Ishikawa (cell line): ENCODE results near the gene ERCC6L2.

ENCODE experiments used
- CEBPB ChIP-seq: IDR thresholded peaks from 2 replicates; pipeline ENCODE4 v1.6.1; 2012
- CREB1 ChIP-seq: IDR thresholded peaks from 2 replicates; pipeline ENCODE4 v1.6.1; 2012; ENCODE audit warnings: low read depth
- EGR1 ChIP-seq: IDR thresholded peaks from 2 replicates; pipeline ENCODE4 v1.6.1; 2012
- EP300 ChIP-seq: IDR thresholded peaks from 2 replicates; pipeline ENCODE4 v1.6.1; 2012; ENCODE audit warnings: borderline replicate concordance
- FOXM1 ChIP-seq: IDR thresholded peaks from 2 replicates; pipeline ENCODE4 v1.6.1; 2012; ENCODE audit warnings: low read depth, borderline replicate concordance
- NFIC ChIP-seq: IDR thresholded peaks from 2 replicates; pipeline ENCODE4 v1.6.1; 2012
- RAD21 ChIP-seq: IDR thresholded peaks from 2 replicates; pipeline ENCODE4 v1.6.1; 2012; ENCODE audit warnings: low read depth
- TAF1 ChIP-seq: IDR thresholded peaks from 2 replicates; pipeline ENCODE4 v1.6.1; 2012; ENCODE audit warnings: low read depth, mild to moderate bottlenecking
- TCF12 ChIP-seq: IDR thresholded peaks from 2 replicates; pipeline ENCODE4 v1.6.1; 2012; ENCODE audit warnings: low read depth
- TEAD4 ChIP-seq: IDR thresholded peaks from 2 replicates; pipeline ENCODE4 v1.6.1; 2012
- YY1 ChIP-seq: IDR thresholded peaks from 2 replicates; pipeline ENCODE4 v1.6.1; 2012; ENCODE audit warnings: low read depth
- ZBTB7A ChIP-seq: IDR thresholded peaks from 2 replicates; pipeline ENCODE4 v1.6.1; 2012; ENCODE audit warnings: low read depth
- TF ChIP-seq, protein P1 (sequence below): IDR thresholded peaks from 2 replicates; pipeline ENCODE4 v1.6.1; 2012
- TF ChIP-seq, protein P2 (sequence below): IDR thresholded peaks from 2 replicates; pipeline ENCODE4 v1.6.1; 2012
- TF ChIP-seq, protein P3 (sequence below): IDR thresholded peaks from 2 replicates; pipeline ENCODE4 v1.6.1; 2012; ENCODE audit warnings: low read depth, mild to moderate bottlenecking

ERCC6L2 gene

DNA sequence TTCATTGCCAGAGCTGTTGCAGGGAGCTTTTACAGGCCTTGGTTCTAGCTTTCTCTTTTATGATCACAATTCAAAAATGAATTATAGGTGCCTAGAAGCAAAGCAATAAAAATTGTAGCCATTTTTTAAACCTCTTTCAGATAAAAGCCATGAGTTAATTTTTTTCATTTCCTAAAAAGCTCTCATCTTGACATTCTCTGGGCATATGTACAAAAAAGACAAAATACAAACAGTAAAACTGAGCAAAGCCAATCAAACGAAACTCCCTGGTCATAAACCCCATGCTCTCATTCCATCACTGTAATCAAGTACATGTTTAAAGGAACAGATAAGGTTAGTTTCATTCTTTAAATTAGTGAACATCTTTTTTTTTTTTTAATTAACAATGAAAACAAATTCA is 101.9 kb downstream of the ERCC6L2 start:
- TF ChIP-seq EP300 = no peak

DNA sequence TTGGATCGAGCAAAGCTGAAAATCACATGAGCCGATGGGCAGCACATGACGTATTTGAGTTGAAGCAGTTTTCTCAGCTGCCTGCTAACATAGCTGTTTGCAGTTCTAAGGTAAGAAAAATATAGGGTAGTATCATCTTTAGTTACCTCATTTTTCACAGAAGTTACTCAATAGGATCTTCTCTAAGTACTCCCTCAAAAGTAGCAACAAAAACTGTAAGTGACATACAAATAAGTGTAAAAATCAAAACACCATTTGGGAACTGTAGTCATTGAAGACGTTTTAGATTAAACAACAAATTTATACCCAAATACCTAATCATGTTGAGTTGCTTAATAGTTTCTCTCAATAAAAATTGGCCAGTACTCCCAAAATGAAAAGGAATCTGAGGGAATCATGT is 102.6 kb downstream of the ERCC6L2 start:
- TF ChIP-seq TEAD4 (no peak), CEBPB (no peak), FOXM1 (no peak), CREB1 (no peak), EP300 (no peak), ZBTB7A (no peak)
- TF ChIP-seq, protein P1, sequence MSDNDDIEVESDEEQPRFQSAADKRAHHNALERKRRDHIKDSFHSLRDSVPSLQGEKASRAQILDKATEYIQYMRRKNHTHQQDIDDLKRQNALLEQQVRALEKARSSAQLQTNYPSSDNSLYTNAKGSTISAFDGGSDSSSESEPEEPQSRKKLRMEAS = no peak
- TF ChIP-seq, protein P2, sequence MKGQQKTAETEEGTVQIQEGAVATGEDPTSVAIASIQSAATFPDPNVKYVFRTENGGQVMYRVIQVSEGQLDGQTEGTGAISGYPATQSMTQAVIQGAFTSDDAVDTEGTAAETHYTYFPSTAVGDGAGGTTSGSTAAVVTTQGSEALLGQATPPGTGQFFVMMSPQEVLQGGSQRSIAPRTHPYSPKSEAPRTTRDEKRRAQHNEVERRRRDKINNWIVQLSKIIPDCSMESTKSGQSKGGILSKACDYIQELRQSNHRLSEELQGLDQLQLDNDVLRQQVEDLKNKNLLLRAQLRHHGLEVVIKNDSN = no peak
- TF ChIP-seq, protein P3, sequence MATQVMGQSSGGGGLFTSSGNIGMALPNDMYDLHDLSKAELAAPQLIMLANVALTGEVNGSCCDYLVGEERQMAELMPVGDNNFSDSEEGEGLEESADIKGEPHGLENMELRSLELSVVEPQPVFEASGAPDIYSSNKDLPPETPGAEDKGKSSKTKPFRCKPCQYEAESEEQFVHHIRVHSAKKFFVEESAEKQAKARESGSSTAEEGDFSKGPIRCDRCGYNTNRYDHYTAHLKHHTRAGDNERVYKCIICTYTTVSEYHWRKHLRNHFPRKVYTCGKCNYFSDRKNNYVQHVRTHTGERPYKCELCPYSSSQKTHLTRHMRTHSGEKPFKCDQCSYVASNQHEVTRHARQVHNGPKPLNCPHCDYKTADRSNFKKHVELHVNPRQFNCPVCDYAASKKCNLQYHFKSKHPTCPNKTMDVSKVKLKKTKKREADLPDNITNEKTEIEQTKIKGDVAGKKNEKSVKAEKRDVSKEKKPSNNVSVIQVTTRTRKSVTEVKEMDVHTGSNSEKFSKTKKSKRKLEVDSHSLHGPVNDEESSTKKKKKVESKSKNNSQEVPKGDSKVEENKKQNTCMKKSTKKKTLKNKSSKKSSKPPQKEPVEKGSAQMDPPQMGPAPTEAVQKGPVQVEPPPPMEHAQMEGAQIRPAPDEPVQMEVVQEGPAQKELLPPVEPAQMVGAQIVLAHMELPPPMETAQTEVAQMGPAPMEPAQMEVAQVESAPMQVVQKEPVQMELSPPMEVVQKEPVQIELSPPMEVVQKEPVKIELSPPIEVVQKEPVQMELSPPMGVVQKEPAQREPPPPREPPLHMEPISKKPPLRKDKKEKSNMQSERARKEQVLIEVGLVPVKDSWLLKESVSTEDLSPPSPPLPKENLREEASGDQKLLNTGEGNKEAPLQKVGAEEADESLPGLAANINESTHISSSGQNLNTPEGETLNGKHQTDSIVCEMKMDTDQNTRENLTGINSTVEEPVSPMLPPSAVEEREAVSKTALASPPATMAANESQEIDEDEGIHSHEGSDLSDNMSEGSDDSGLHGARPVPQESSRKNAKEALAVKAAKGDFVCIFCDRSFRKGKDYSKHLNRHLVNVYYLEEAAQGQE = no peak

DNA sequence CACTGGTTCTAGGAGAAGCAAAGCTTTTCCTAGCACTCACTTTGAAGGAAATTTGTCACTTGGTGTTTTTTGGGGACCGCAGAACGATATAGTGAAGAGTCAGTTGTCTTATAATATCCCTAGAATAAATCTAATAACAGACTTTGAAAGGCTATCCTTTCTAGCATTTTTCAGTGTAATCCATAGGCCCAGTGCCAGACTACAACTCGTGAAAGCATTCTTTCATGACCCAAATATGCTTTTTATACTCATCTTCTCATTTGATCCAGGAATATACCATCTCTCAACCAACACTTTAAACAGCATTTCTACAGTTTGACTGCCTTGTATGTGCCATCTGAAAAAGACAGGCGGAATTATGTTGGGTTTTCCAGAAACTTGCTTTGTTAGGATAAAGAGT is 104.0 kb downstream of the ERCC6L2 start:
- TF ChIP-seq EP300 = no peak

DNA sequence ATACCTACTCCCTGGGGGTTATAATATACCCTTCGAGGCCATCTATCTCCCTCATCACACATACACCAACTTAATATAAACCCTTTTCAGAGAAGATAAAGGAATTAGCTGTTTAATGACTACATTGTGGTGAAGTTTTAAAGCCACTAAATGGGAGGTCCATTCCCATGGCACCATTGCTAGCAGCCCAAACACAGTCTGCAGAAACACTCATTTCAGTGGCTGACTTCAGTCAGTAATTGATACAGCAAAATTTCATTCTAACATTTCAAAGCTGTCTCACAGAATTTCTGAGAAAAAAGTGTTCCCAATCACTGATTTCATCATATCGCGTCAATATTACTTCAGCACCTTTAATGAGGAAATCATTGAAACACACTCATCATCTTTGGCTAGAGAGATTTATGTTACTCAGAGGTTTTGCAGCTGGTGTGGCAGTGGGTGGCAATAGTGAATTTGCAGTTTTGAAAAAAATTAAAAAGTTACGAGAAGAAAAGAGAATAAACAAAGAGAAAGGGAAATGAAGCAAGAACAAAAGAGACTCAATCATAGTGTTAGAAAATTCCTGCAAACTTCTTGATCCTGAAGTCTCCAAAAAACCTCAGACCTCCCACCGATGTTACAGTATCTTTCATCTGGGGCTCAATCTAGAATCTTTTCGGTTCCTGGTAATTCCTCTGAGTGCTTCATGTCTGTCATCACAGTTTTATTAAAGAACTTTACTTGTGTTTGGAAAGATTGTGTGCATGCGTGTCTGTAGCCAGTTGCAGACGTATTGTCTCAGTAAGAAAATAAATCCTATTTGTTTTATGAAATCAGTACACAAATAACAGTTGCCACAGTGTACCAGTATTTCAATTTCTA is 105.0 kb downstream of the ERCC6L2 start:
- TF ChIP-seq CREB1 (no peak), CEBPB (no peak), RAD21 (no peak), NFIC (no peak), YY1 (no peak), EP300 (no peak), EGR1 (no peak)
- TF ChIP-seq, protein P1 = no peak
- TF ChIP-seq, protein P2 = no peak

DNA sequence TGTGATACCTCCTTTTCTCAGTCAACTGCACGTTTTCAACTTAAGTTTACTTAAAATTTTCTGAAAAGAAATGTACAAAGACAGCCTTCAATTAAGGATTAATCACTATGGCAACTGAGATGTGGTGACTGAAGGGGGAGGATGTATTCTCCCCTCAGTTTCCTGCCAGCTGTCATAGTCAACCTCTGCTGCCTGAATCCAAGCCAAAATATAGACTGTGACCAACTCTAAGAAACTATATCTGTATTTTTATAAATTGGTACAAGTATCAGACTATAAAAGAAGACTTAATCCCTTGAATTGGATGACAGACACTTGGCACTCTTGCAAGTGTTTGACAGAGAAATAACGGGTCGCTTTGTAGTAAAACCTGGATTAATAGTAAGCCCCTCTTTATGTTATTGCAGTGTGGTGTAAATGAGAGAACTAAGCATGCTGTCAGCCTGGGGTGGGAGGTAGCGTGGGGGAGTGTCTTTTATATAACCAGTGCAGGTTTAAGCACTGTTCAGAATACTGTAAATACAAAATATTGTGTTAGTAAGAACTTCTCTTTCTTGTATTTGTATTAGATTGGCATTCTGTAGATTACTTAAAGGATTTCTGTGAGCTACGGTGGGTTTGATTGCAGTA is 106.4 kb downstream of the ERCC6L2 start:
- TF ChIP-seq CREB1 = no peak

DNA sequence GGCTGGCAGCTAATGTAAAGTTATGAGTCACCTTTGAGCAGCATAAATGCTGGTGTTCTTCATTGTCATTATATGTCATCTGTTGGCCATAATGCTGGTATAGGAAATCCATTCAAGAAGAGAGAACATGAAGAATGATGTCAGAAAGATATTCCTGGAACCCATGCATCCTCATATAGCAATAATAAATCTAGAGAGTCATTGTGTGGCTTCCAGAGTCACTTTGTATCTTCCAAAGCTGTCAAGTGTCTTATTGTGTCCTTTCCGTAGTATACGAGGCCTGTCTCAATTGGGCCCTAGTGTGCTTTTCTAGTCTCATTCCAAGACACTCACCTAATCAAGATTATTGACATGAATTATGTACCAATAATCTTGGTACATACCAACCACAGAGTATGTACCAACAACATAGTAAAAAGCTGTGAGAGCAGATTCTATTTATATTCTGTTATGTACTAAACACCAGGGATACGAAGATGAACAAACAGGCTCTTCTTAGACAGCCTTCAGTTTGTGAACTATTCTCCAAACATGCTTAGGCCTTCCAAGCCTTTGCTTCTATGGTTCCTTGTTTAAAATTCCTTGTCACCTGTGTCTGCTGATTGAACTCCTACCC is 110.1 kb downstream of the ERCC6L2 start:
- TF ChIP-seq, protein P1 = no peak
- no peak for TF ChIP-seq YY1
- TF ChIP-seq EP300 = no peak
- TF ChIP-seq, protein P2 = no peak
- TF ChIP-seq EGR1 = no peak
- no peak for TF ChIP-seq TEAD4
- no peak for TF ChIP-seq TCF12
- no peak for TF ChIP-seq CREB1
- no peak for TF ChIP-seq ZBTB7A
- TF ChIP-seq, protein P3 = no peak
- no peak for TF ChIP-seq FOXM1
- TF ChIP-seq NFIC = no peak
- TF ChIP-seq TAF1 = no peak
- TF ChIP-seq RAD21 = no peak
- no peak for TF ChIP-seq CEBPB
